Sciatic nerve (tissue), 2 donors: ENCODE data around the gene RANBP10. TPM values are rescaled to one million over a fixed set of nuclear protein-coding genes. Genes with fewer than 3 reads are reported as not detected.

Experiments
- ATAC-seq: fragments of 200-7000 bp; cut with Tn5 transposase; one replicate; pipeline ENCODE4 v1.9.1; 2020; ENCODE audit warnings: mild to moderate bottlenecking, moderate library complexity
- DNase-seq: peaks from one replicate; pipeline ENCODE4 v3.0.0-alpha.2; 2020; ENCODE audit warnings: low spot score
- intact Hi-C: fragments of 100-400 bp; cut with DNase I; formaldehyde crosslinking; loops from one replicate; pipeline ENCODE4 v1.14.2; 2022
- total RNA-seq: library from RNA; stranded (reverse); fragmentation: NEBNext Ultra II Directional; extraction: Animal tissue kit (Norgen Biotek cat#: 25700); gene quantifications from one replicate; pipeline ENCODE4 v1.2.1, GENCODE V29; 2021
- donor health status: DM: no; HTN: no; CAD: no.
- donor health status: DM: no; HTN: no; CAD: no.

RANBP10 gene
- total RNA-seq, 1 donor from 2014 or later = 21.7 TPM

- DNase-seq (peak; percentile 98), ATAC-seq (peak; percentile 99)
- intact Hi-C loops = no loop called here
Measured at GRCh38 chr16:67833415-67834241, 27.3 kb upstream of the RANBP10 start.

- peak; percentile 8 for ATAC-seq
- no peak for DNase-seq
- intact Hi-C loops = no loop called here
Measured at GRCh38 chr16:67833030-67833414, 26.7 kb upstream of the RANBP10 start.

- ATAC-seq = no peak
- intact Hi-C loops = loop anchor here (5.0 kb wide), 1 partner anchor 214 kb away; no protein-coding TSS in a partner anchor
- no peak for DNase-seq
Measured at GRCh38 chr16:67828651-67829050, 22.3 kb upstream of the RANBP10 start.

- ATAC-seq (no peak), DNase-seq (no peak)
- intact Hi-C loops = loop anchor here (5.0 kb wide), 1 partner anchor 216 kb away; no protein-coding TSS in a partner anchor
Measured at GRCh38 chr16:67825906-67826305, 19.5 kb upstream of the RANBP10 start.

- no peak for ATAC-seq
- intact Hi-C loops = loop anchor here (5.0 kb wide), 1 partner anchor 217 kb away; no protein-coding TSS in a partner anchor
Measured at GRCh38 chr16:67825119-67825518, 18.8 kb upstream of the RANBP10 start.

GRCh38 chr16:67822511-67822910, 16.2 kb upstream of the RANBP10 start:
- intact Hi-C loops = no loop called here
- DNase-seq (no peak), ATAC-seq (no peak)

More at GRCh38 chr16:67825119-67825518, 18.8 kb upstream of the RANBP10 start:
- DNase-seq = no peak

GRCh38 chr16:67820608-67821259, 14.4 kb upstream of the RANBP10 start:
- intact Hi-C loops = no loop called here
- no peak for DNase-seq
- no peak for ATAC-seq

- ATAC-seq (no peak), DNase-seq (no peak)
- intact Hi-C loops = no loop called here
Measured at GRCh38 chr16:67814567-67814966, 8.2 kb upstream of the RANBP10 start.

- intact Hi-C loops = no loop called here
- ATAC-seq = no peak
- DNase-seq = no peak
Measured at GRCh38 chr16:67811899-67812298, 5.5 kb upstream of the RANBP10 start.

GRCh38 chr16:67807148-67807682, 855 bp upstream of the RANBP10 start:
- intact Hi-C loops = no loop called here
- ATAC-seq (no peak), DNase-seq (no peak)

GRCh38 chr16:67805718-67806427, 487 bp downstream of the RANBP10 start:
- intact Hi-C loops = no loop called here
- DNase-seq = peak; percentile 65
- peak; percentile 0 for ATAC-seq

GRCh38 chr16:67804853-67805542, 1.4 kb downstream of the RANBP10 start:
- intact Hi-C loops = no loop called here
- no peak for DNase-seq
- no peak for ATAC-seq

GRCh38 chr16:67803894-67804293, 2.5 kb downstream of the RANBP10 start:
- no peak for DNase-seq
- intact Hi-C loops = no loop called here

GRCh38 chr16:67801883-67802282, 4.5 kb downstream of the RANBP10 start:
- intact Hi-C loops = no loop called here
- DNase-seq (no peak), ATAC-seq (no peak)

More at GRCh38 chr16:67803894-67804293, 2.5 kb downstream of the RANBP10 start:
- no peak for ATAC-seq

GRCh38 chr16:67801241-67801640, 5.1 kb downstream of the RANBP10 start:
- ATAC-seq (no peak), DNase-seq (no peak)
- intact Hi-C loops = no loop called here

GRCh38 chr16:67800338-67800926, 5.9 kb downstream of the RANBP10 start:
- DNase-seq = no peak
- intact Hi-C loops = no loop called here
- ATAC-seq = no peak

GRCh38 chr16:67796099-67796718, 10.2 kb downstream of the RANBP10 start:
- ATAC-seq (no peak), DNase-seq (no peak)
- intact Hi-C loops = no loop called here

- DNase-seq = no peak
- intact Hi-C loops = no loop called here
- ATAC-seq = no peak
Measured at GRCh38 chr16:67790071-67790470, 16.3 kb downstream of the RANBP10 start.
